ENCODE data around the gene TXNDC16. TPM values are rescaled to one million over a fixed set of nuclear protein-coding genes. Genes with fewer than 3 reads are reported as not detected.

TXNDC16 gene
- total RNA-seq, 2 experiments from 2014 or later = 4.0 to 5.2 TPM

DNA sequence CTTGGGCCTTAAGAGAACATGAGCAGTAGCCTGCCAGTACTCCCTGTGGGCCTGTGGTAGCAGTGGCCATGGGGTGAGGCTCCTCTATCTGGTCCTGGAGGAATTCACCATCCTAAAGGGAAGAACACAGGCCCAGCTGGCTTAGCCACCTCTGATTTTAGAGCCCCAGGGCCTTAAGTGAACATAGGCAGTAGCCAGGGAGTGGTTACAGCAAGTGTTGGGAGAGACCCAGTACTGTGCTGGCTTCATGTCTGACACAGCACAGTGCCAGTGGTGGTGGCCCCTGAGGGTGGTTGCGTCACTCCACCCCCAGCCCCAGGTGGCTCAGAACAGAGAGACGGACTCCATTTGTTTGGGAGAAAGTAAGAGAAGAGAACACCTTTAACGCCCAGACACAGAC lies 105.1 kb downstream of the TXNDC16 start:
- no peak overlapping the region for H3K27ac Mint-ChIP-seq
- ATAC-seq = no peak
- H3K9me3 Mint-ChIP-seq (ENCODE audit: low read depth) = peaks cover 9% of the 10 kb centered on the region
- no peaks in the 10 kb centered on the region for H3K4me1 Mint-ChIP-seq
- intact Hi-C loops (cut with DNase I, micrococcal nuclease) = no loop called here
- no peak for DNase-seq
- peaks cover 29% of the 10 kb centered on the region for H3K36me3 Mint-ChIP-seq (ENCODE audit: low read depth)
- ChIA-PET CTCF (interaction anchor here (0.8 kb wide), 1 partner anchor 27 kb away, joined by 3 read pairs; no protein-coding TSS in a partner anchor), POLR2A (no interaction called here)
- H3K27me3 Mint-ChIP-seq = no peaks in the 10 kb centered on the region
- no peak overlapping the region for H3K4me3 Mint-ChIP-seq

DNA sequence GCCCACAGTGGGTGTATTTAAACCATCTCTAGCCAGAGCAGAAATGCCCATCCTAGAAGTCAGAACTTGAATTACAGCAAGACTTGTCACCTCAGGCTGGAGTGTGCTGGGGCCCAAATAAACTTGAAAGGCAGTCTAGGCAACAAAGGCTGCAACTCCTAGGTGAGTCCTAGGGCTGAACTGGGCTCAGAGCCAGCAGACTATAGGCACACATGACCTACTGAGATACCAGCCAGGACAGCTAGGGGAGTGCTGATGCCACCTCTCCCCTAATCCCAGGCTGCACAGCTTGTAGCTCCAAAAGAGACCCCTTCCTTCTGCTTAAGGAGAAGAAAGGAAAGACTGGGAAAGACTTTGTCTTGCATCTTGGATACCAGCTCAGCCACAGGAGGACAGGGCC lies 106.0 kb downstream of the TXNDC16 start:
- ATAC-seq = no peak
- Mint-ChIP-seq H3K9me3 (ENCODE audit: low read depth) (peaks cover 9% of the 10 kb centered on the region), H3K27me3 (no peaks in the 10 kb centered on the region), H3K27ac (no peak overlapping the region), H3K4me1 (no peaks in the 10 kb centered on the region), H3K4me3 (no peak overlapping the region), H3K36me3 (ENCODE audit: low read depth) (peaks cover 29% of the 10 kb centered on the region)
- intact Hi-C loops (cut with DNase I, micrococcal nuclease) = no loop called here
- DNase-seq = no peak
- CTCF ChIA-PET = no interaction called here
- POLR2A ChIA-PET = no interaction called here

DNA sequence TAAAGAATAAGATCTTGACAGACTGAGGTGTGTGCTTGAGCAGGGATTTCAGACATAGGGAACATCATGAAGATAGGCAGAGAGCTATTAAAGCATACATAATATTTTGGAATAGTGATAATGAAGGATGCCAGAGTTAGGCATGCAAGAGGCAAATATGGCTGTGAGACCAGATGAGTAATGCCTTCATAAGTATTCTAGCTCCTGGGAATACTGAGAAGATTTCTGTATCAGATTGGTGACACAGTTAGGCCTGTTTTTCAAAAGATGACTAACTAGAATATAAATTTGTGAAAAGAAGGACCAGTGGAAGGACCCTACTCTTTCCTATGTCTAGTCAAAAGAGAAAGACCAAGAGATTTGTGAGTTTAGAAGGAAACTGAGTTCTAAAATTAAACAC lies 108.8 kb downstream of the TXNDC16 start:
- H3K9me3 Mint-ChIP-seq (ENCODE audit: low read depth) = no peaks in the 10 kb centered on the region
- no peaks in the 10 kb centered on the region for H3K4me1 Mint-ChIP-seq
- peaks cover 15% of the 10 kb centered on the region for H3K36me3 Mint-ChIP-seq (ENCODE audit: low read depth)
- H3K27ac Mint-ChIP-seq = no peak overlapping the region
- no peaks in the 10 kb centered on the region for H3K27me3 Mint-ChIP-seq
- DNase-seq = no peak
- ChIA-PET POLR2A (no interaction called here), CTCF (interaction anchor here (1.1 to 1.5 kb wide), 2 partner anchors 23 to 143 kb away, joined by 4 read pairs; no protein-coding TSS in a partner anchor)
- no peak overlapping the region for H3K4me3 Mint-ChIP-seq
- intact Hi-C loops (cut with DNase I, micrococcal nuclease) = no loop called here
- ATAC-seq = no peak

DNA sequence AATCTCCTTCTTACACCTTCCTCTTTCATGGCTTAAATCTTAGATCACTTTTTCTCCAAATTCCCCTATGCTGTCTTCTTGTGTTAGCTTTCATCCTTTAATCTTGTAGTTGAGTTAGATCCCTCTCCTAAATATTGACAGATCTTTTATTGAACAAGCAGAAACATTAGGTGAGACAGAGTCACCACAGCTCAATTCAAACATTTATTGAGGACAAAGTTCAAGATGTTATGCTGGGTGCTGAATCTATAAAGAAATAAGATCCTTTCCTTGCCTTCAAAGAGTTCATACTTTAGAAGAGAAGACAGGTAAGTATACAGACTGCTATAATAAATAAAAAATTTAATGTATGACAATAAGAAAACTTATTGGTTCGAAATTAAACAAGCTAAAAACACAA lies 109.7 kb downstream of the TXNDC16 start:
- POLR2A ChIA-PET = no interaction called here
- no peak overlapping the region for H3K4me3 Mint-ChIP-seq
- H3K27me3 Mint-ChIP-seq = no peaks in the 10 kb centered on the region
- ATAC-seq (no peak), DNase-seq (no peak)
- CTCF ChIA-PET = interaction anchor here (1.3 to 1.5 kb wide), 2 partner anchors 36 to 142 kb away, joined by 3 to 4 read pairs; no protein-coding TSS in a partner anchor
- intact Hi-C loops (cut with DNase I, micrococcal nuclease) = no loop called here
- H3K4me1 Mint-ChIP-seq = no peaks in the 10 kb centered on the region
- H3K9me3 Mint-ChIP-seq (ENCODE audit: low read depth) = no peaks in the 10 kb centered on the region
- no peak overlapping the region for H3K27ac Mint-ChIP-seq
- H3K36me3 Mint-ChIP-seq (ENCODE audit: low read depth) = peaks cover 17% of the 10 kb centered on the region

DNA sequence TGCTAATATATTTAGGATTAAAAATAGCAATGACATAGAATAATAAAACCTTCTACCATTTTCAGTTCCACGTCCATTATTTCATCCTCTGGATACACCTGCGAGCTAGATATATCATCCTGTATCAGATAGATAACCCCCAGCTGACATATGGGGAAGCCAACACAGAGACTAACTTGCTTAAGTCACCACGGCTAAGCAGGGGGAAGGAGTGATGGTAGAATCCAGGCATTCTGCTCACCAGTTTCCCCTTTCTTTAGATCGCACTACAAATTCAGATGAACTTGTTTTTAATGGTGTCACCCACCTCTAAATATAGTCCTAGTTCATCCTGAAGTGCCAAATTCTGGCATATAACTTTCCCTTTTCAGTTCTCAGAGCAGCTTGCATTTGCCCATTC lies 110.1 kb downstream of the TXNDC16 start:
- Mint-ChIP-seq H3K27me3 (no peaks in the 10 kb centered on the region), H3K4me1 (no peaks in the 10 kb centered on the region), H3K36me3 (ENCODE audit: low read depth) (peaks cover 13% of the 10 kb centered on the region), H3K27ac (no peak overlapping the region), H3K4me3 (no peak overlapping the region), H3K9me3 (ENCODE audit: low read depth) (no peaks in the 10 kb centered on the region)
- ChIA-PET CTCF (interaction anchor here (1.3 to 1.5 kb wide), 2 partner anchors 37 to 142 kb away, joined by 3 to 4 read pairs; no protein-coding TSS in a partner anchor), POLR2A (no interaction called here)
- DNase-seq (no peak), ATAC-seq (no peak)
- intact Hi-C loops (cut with DNase I, micrococcal nuclease) = no loop called here

DNA sequence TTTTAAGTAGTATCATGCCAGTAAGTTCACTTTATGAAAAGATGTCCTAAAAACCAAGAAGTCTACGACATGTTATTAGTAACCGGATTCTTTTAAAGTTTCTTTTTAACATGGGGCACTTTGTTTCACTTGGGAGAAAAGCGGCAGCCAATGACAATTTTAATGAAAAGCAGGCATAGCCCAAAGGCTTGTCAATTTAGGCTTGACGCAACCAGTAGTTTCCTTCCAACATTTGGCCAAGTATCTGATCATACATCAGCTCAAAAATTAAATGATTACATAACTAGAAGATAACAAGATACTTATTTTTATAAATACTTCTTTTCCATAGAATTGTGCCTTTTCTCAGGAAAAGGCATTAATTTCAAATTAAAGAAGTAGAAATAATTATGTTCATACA lies 112.8 kb downstream of the TXNDC16 start:
- H3K27me3 Mint-ChIP-seq = no peaks in the 10 kb centered on the region
- H3K27ac Mint-ChIP-seq = no peak overlapping the region
- no peak overlapping the region for H3K4me3 Mint-ChIP-seq
- ChIA-PET POLR2A (no interaction called here), CTCF (no interaction called here)
- no peaks in the 10 kb centered on the region for H3K4me1 Mint-ChIP-seq
- DNase-seq (no peak), ATAC-seq (no peak)
- intact Hi-C loops (cut with DNase I, micrococcal nuclease) = no loop called here
- H3K36me3 Mint-ChIP-seq (ENCODE audit: low read depth) = peaks cover 13% of the 10 kb centered on the region
- no peaks in the 10 kb centered on the region for H3K9me3 Mint-ChIP-seq (ENCODE audit: low read depth)

DNA sequence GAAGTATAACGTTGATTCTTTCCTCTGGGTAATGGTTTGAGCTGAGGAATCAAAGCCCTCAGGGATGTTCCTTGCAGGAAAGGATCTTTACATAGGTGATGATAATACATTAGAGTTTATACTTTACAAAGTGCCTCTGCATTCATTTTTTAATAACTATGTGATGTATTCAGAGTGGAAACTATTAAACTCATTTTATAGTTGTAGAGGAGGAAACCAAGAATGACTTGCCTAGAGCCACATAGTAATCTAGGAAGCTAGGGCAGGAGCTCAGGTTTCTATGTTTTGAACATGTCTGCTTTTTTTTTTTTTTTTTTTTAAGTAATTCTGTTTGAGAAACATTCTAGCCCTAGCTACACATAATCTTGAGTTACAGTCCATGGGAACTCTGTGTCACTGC lies 117.3 kb downstream of the TXNDC16 start:
- H3K4me3 Mint-ChIP-seq = no peak overlapping the region
- H3K4me1 Mint-ChIP-seq = no peaks in the 10 kb centered on the region
- DNase-seq = no peak
- no peak for ATAC-seq
- H3K36me3 Mint-ChIP-seq (ENCODE audit: low read depth) = peaks cover 17% of the 10 kb centered on the region
- ChIA-PET CTCF (interaction anchor here (0.7 to 1.2 kb wide), 3 partner anchors 10 to 570 kb away, joined by 3 to 4 read pairs (median 3); no protein-coding TSS in a partner anchor), POLR2A (no interaction called here)
- H3K9me3 Mint-ChIP-seq (ENCODE audit: low read depth) = no peaks in the 10 kb centered on the region
- H3K27me3 Mint-ChIP-seq = no peaks in the 10 kb centered on the region
- H3K27ac Mint-ChIP-seq = no peak overlapping the region
- intact Hi-C loops (cut with DNase I, micrococcal nuclease) = no loop called here

DNA sequence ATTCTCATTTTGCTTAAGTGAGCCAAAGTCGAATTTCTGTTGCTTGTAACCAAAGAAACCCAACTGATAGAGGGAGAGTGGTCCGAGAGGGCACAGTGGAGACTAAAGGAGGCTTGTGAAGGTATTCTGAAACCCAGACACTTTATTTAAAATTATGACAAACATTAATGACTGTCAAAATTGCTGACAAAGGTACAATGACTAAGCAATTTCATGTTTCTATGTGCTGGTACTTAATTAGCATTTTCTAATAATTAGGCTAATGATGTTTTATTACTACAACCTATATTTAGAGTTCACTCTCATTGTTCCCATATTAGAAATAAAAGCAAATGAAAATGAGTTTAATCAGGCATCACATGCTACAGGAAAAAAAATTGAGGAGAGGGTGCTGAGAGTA lies 121.8 kb downstream of the TXNDC16 start:
- ATAC-seq = no peak

DNA sequence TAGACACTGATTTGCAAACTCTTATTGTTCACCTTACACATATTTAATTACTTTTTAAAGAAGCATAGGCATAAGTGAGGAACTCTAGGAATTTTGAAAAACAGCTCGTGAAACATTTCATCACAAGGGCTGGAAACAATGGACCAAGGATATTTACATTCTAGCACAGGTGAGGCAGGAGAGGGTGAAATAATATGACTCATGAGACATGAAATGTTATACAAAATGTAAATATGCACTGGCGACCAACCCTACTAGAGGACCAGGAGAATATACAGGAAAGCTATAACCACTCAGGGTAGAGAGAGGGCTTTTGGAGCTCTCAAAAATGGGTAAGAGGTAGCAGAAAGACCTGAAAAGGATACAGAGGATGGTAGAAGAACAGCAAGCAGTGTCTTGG lies 122.9 kb downstream of the TXNDC16 start:
- DNase-seq (no peak), ATAC-seq (no peak)
- ChIA-PET CTCF (interaction anchor here (1.1 kb wide), 1 partner anchor 433 kb away, joined by 3 read pairs; no protein-coding TSS in a partner anchor), POLR2A (interaction anchor here (0.6 kb wide), 1 partner anchor 9 kb away, joined by 3 read pairs; no protein-coding TSS in a partner anchor)
- Mint-ChIP-seq H3K36me3 (ENCODE audit: low read depth) (peaks cover 10% of the 10 kb centered on the region), H3K27me3 (no peaks in the 10 kb centered on the region), H3K4me3 (no peak overlapping the region), H3K27ac (no peak overlapping the region), H3K4me1 (peaks cover 10% of the 10 kb centered on the region), H3K9me3 (ENCODE audit: low read depth) (no peaks in the 10 kb centered on the region)
- intact Hi-C loops (cut with DNase I, micrococcal nuclease) = no loop called here

More for the DNA sequence above, 121.8 kb downstream of the TXNDC16 start:
- Mint-ChIP-seq H3K4me1 (peaks cover 10% of the 10 kb centered on the region), H3K9me3 (ENCODE audit: low read depth) (no peaks in the 10 kb centered on the region), H3K4me3 (no peak overlapping the region), H3K27me3 (no peaks in the 10 kb centered on the region), H3K27ac (no peak overlapping the region), H3K36me3 (ENCODE audit: low read depth) (peaks cover 10% of the 10 kb centered on the region)
- intact Hi-C loops (cut with DNase I, micrococcal nuclease) = no loop called here
- ChIA-PET CTCF (no interaction called here), POLR2A (no interaction called here)
- no peak for DNase-seq

DNA sequence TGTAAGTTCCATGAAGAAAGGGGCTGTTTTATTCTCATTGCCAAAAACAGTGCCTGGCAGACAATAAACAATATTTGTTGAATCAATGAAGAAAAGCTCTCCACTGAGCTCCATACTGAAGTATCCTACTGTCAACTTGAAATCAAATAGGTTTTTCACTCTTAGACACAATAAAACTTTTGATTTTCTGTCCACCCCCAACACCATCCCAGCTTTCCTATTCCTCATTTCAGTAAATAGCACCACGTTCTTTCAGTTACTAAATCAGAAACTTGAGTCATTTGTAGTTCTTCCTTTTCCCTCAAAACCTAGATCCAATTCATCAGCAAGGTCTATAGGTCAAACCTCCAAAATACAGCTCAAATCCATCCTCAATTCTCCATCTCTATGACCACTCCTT lies 124.8 kb downstream of the TXNDC16 start:
- Mint-ChIP-seq H3K27ac (no peak overlapping the region), H3K27me3 (no peaks in the 10 kb centered on the region), H3K9me3 (ENCODE audit: low read depth) (no peaks in the 10 kb centered on the region), H3K4me1 (peaks cover 10% of the 10 kb centered on the region), H3K36me3 (ENCODE audit: low read depth) (peaks cover 10% of the 10 kb centered on the region), H3K4me3 (no peak overlapping the region)
- ATAC-seq = peak; percentile 23
- ChIA-PET CTCF (interaction anchor here (0.7 to 0.8 kb wide), 2 partner anchors 22 to 70 kb away, joined by 3 read pairs; no protein-coding TSS in a partner anchor), POLR2A (interaction anchor here (0.7 kb wide), 1 partner anchor 682 kb away, joined by 4 read pairs; no protein-coding TSS in a partner anchor)
- DNase-seq = no peak
- intact Hi-C loops (cut with DNase I, micrococcal nuclease) = no loop called here

DNA sequence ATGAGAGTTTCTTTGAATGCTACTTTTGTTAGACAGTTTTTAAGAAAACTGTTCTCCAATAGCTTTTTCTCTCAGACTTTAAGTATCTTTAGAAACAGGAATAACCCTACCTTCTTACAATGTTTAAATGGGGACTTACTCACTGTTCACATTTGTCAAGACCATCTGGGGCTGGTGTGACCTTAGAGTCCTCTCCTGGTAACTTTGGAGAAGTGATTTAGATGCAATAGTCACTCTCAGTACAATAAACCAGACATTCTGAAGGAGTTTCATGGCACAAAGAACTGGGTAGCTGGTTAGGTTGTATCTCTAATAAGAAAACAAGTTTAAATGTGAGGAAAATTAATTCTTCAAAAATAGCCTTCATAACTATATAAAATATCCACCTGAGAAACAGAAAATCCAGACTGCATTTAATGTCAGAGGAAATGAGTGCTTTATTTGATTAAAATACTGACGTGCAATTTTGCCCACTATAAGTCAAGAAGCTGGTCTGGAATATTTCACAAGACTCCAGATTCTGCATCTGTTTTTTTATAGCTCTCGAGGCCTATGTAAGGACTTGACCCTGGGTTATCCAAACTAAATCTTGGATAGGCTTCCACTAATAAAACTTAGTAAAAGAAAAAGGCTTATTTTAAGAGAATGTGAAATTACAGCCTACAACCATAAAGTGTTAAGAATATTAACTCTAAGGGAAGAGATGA lies 129.5 kb downstream of the TXNDC16 start:
- Mint-ChIP-seq H3K4me3 (no peak overlapping the region), H3K27me3 (no peaks in the 10 kb centered on the region), H3K27ac (no peak overlapping the region), H3K36me3 (ENCODE audit: low read depth) (peaks cover 1% of the 10 kb centered on the region), H3K9me3 (ENCODE audit: low read depth) (no peaks in the 10 kb centered on the region), H3K4me1 (peaks cover 10% of the 10 kb centered on the region)
- CTCF ChIA-PET = interaction anchor here (0.6 to 0.7 kb wide), 2 partner anchors 103 to 311 kb away, joined by 3 read pairs; no protein-coding TSS in a partner anchor
- DNase-seq (no peak), ATAC-seq (no peak)
- POLR2A ChIA-PET = no interaction called here
- intact Hi-C loops (cut with DNase I, micrococcal nuclease) = no loop called here

DNA sequence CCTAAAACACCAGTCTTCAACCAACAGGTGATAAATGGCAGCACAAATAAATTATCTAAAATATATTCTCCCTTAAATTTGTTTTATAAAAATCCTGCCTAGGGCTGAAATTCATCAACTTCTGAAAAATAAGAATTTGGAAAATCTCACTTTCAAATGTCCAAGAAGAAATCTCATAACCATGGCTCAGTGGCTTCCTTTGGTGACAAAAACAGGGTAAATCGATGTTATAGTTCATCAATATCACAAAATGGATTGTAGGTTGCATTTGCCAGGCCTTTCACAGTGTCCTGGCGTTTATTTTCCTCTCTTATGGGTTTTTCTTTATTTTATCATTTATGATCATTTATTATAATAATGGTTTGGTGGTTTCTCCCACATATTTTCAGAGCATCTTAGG lies 135.2 kb downstream of the TXNDC16 start:
- ChIA-PET POLR2A (no interaction called here), CTCF (interaction anchor here (0.8 to 3.1 kb wide), 2 partner anchors 14 to 197 kb away, joined by 4 to 12 read pairs; no protein-coding TSS in a partner anchor)
- Mint-ChIP-seq H3K9me3 (ENCODE audit: low read depth) (no peaks in the 10 kb centered on the region), H3K36me3 (ENCODE audit: low read depth) (no peaks in the 10 kb centered on the region), H3K4me1 (peaks cover 32% of the 10 kb centered on the region), H3K27me3 (no peaks in the 10 kb centered on the region), H3K4me3 (no peak overlapping the region), H3K27ac (no peak overlapping the region)
- intact Hi-C loops (cut with DNase I, micrococcal nuclease) = loop anchor here in 1 of 2 experiments (10.0 kb wide), 1 partner anchor 762 kb away; the partner anchor contains the start of gene FRMD6
- ATAC-seq (no peak), DNase-seq (no peak)

Data from activated CD4-positive, alpha-beta T cell treated with anti-CD3 and anti-CD28 coated beads for 36 hours (primary cell).